HG03108 (cell line): ENCODE results near the gene CRADD.
"Not testable (repeated sequence)": the region's sequence is repeated elsewhere in the genome, so short reads cannot be mapped to it uniquely, and the experiment has no call there.

ENCODE experiments used
- ATAC-seq: cut with Tn5 transposase; IDR thresholded peaks from one replicate; pipeline ENCODE4 v1.9.1; 2021; ENCODE audit warnings: moderate library complexity; ENCODE audit not compliant: unreplicated experiment

The CRADD gene

GRCh38 chr12:93705237-93705636 is 28.1 kb downstream of the CRADD start:
- ATAC-seq = no peak

- no peak for ATAC-seq
Measured at GRCh38 chr12:93706387-93706786, 29.2 kb downstream of the CRADD start.

GRCh38 chr12:93706824-93707223 is 29.6 kb downstream of the CRADD start:
- ATAC-seq = no peak

- ATAC-seq = no peak
Measured at GRCh38 chr12:93707836-93708235, 30.7 kb downstream of the CRADD start.

- ATAC-seq = no peak
Measured at GRCh38 chr12:93708952-93709351, 31.8 kb downstream of the CRADD start.

- ATAC-seq = no peak
Measured at GRCh38 chr12:93709386-93709785, 32.2 kb downstream of the CRADD start.

GRCh38 chr12:93710574-93710926 is 33.4 kb downstream of the CRADD start:
- no peak for ATAC-seq

GRCh38 chr12:93711502-93711901 is 34.3 kb downstream of the CRADD start:
- not testable (repeated sequence) for ATAC-seq

- ATAC-seq = no peak
Measured at GRCh38 chr12:93712200-93712599, 35.0 kb downstream of the CRADD start.

- ATAC-seq = no peak
Measured at GRCh38 chr12:93713060-93713459, 35.9 kb downstream of the CRADD start.

- no peak for ATAC-seq
Measured at GRCh38 chr12:93713800-93714199, 36.6 kb downstream of the CRADD start.

GRCh38 chr12:93714382-93714781 is 37.2 kb downstream of the CRADD start:
- ATAC-seq = no peak

GRCh38 chr12:93719710-93720109 is 42.5 kb downstream of the CRADD start:
- ATAC-seq = no peak

- ATAC-seq = no peak
Measured at GRCh38 chr12:93720559-93720958, 43.4 kb downstream of the CRADD start.

GRCh38 chr12:93722179-93722578 is 45.0 kb downstream of the CRADD start:
- no peak for ATAC-seq

- ATAC-seq = no peak
Measured at GRCh38 chr12:93722835-93723567, 45.8 kb downstream of the CRADD start.

GRCh38 chr12:93723568-93723930 is 46.4 kb downstream of the CRADD start:
- no peak for ATAC-seq

- ATAC-seq = no peak
Measured at GRCh38 chr12:93725531-93725930, 48.4 kb downstream of the CRADD start.

GRCh38 chr12:93727195-93727811 is 50.1 kb downstream of the CRADD start:
- peak; percentile 56 for ATAC-seq

- ATAC-seq = no peak
Measured at GRCh38 chr12:93727911-93728310, 50.7 kb downstream of the CRADD start.

GRCh38 chr12:93729934-93730333 is 52.8 kb downstream of the CRADD start:
- no peak for ATAC-seq

- ATAC-seq = no peak
Measured at GRCh38 chr12:93733358-93733757, 56.2 kb downstream of the CRADD start.

GRCh38 chr12:93733928-93734327 is 56.8 kb downstream of the CRADD start:
- no peak for ATAC-seq
